Fibroblast of gingiva (primary cell): ENCODE measurements around the gene OR13C9.
A peak's percentile ranks its signal among the peaks of the same experiment; 100 is the strongest.
"Not testable (repeated sequence)": the region's sequence is repeated elsewhere in the genome, so short reads cannot be mapped to it uniquely, and the experiment has no call there.

Experiments used
- DNase-seq: peaks from one replicate; pipeline ENCODE4 v3.0.0-alpha.2; 2011; ENCODE audit warnings: low read depth

Gene OR13C9

GRCh38 chr9:104618104-104618503 lies at the start of gene OR13C9:
OR13C9 (minus strand) TSS chr9:104618204; CDS start chr9:104618204, 0 bp downstream.
- no peak for DNase-seq

GRCh38 chr9:104658496-104659195 lies 40.6 kb upstream of the OR13C9 start:
- no peak for DNase-seq

- no peak for DNase-seq
These were observed 17.5 kb upstream of the OR13C9 start for GRCh38 chr9:104635456-104635855.

- DNase-seq = no peak
These were observed 16.0 kb upstream of the OR13C9 start for GRCh38 chr9:104633976-104634520.

- not testable (repeated sequence) for DNase-seq
These were observed 8.0 kb upstream of the OR13C9 start for GRCh38 chr9:104625964-104626363.

GRCh38 chr9:104617418-104617817 lies 586 bp downstream of the OR13C9 start:
- no peak for DNase-seq

GRCh38 chr9:104611213-104611612 lies 6.8 kb downstream of the OR13C9 start:
- no peak for DNase-seq

GRCh38 chr9:104608336-104608735 lies 9.7 kb downstream of the OR13C9 start:
- DNase-seq = no peak

GRCh38 chr9:104606152-104606551 lies 11.9 kb downstream of the OR13C9 start:
- DNase-seq = no peak

GRCh38 chr9:104605527-104605926 lies 12.5 kb downstream of the OR13C9 start, which contains the start of gene OR13C2:
OR13C2 (minus strand) TSS chr9:104605627; CDS start chr9:104605627, 0 bp downstream.
- not testable (repeated sequence) for DNase-seq

- DNase-seq = no peak
These were observed 13.2 kb downstream of the OR13C9 start for GRCh38 chr9:104604801-104605200.

GRCh38 chr9:104599313-104599712 lies 18.7 kb downstream of the OR13C9 start, which contains the start of gene OR13C5:
OR13C5 (minus strand) TSS chr9:104599413; CDS start chr9:104599413, 0 bp downstream.
- DNase-seq = not testable (repeated sequence)

GRCh38 chr9:104598749-104599148 lies 19.3 kb downstream of the OR13C9 start:
- not testable (repeated sequence) for DNase-seq

GRCh38 chr9:104589626-104590025 lies 28.4 kb downstream of the OR13C9 start:
- peak; percentile 44 for DNase-seq

- DNase-seq = peak; percentile 76
These were observed 31.4 kb downstream of the OR13C9 start for GRCh38 chr9:104586496-104587180.

GRCh38 chr9:104580562-104580961 lies 37.4 kb downstream of the OR13C9 start:
- no peak for DNase-seq

- no peak for DNase-seq
These were observed 40.7 kb downstream of the OR13C9 start for GRCh38 chr9:104577263-104577662.

- DNase-seq = peak; percentile 51
These were observed 42.5 kb downstream of the OR13C9 start for GRCh38 chr9:104575456-104575855.

- no peak for DNase-seq
These were observed 45.4 kb downstream of the OR13C9 start for GRCh38 chr9:104572612-104573011.

GRCh38 chr9:104568868-104569267 lies 49.1 kb downstream of the OR13C9 start, which contains the start of gene OR13C8:
OR13C8 (plus strand) TSS chr9:104569168; CDS start chr9:104569168, 0 bp downstream.
- DNase-seq = no peak
